ENCODE measurements around the gene ST6GALNAC6.

DNA sequence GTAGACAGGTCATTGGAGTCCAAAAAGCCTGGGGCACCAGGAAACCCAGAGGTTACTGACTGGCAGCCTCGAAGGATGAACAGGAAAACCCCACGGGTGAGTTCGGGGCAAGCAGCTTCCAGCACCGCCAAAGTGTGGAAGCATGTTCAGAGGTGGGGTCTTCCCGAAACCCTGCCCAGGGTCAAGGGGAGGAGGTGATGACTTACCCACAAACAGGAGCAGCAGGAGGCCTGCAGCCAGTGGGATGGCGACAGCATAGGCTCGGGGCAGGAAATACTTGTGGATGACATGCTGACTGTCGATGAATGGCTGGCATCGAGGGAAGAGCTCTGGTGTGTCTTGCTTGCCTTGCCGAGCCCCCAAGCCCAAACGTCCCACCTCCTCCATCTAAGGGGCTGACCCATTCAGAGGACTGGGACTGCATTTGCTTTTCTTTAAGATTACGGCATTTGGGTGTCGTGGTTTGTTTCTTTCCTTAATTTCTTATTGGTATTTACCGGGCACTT, 37.0 kb upstream of the ST6GALNAC6 start:
- TF ChIP-seq, protein P1, sequence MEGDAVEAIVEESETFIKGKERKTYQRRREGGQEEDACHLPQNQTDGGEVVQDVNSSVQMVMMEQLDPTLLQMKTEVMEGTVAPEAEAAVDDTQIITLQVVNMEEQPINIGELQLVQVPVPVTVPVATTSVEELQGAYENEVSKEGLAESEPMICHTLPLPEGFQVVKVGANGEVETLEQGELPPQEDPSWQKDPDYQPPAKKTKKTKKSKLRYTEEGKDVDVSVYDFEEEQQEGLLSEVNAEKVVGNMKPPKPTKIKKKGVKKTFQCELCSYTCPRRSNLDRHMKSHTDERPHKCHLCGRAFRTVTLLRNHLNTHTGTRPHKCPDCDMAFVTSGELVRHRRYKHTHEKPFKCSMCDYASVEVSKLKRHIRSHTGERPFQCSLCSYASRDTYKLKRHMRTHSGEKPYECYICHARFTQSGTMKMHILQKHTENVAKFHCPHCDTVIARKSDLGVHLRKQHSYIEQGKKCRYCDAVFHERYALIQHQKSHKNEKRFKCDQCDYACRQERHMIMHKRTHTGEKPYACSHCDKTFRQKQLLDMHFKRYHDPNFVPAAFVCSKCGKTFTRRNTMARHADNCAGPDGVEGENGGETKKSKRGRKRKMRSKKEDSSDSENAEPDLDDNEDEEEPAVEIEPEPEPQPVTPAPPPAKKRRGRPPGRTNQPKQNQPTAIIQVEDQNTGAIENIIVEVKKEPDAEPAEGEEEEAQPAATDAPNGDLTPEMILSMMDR (IDR thresholded peaks at IDR 0.05 in 2 of 3, conservative IDR thresholded peaks at IDR 0.05 in 1 of 3; ENCODE audit: control insufficient read depth in 2 of 3, extremely low read depth in 1 of 3, insufficient read depth in 1 of 3, low read depth in 3 of 3, low read length in 3 of 3): no peak
- no peak for TF ChIP-seq SREBF2 (IDR thresholded peaks at IDR 0.05; ENCODE audit: low read length)
- TF ChIP-seq HDAC2 (IDR thresholded peaks at IDR 0.05): no peak
- no peak for TF ChIP-seq POLR2A (IDR thresholded peaks at IDR 0.05; ENCODE audit: low read depth, low read length)
- TF ChIP-seq CHD1 (IDR thresholded peaks at IDR 0.05; ENCODE audit: low read depth, low read length): no peak
- TF ChIP-seq, protein P2, sequence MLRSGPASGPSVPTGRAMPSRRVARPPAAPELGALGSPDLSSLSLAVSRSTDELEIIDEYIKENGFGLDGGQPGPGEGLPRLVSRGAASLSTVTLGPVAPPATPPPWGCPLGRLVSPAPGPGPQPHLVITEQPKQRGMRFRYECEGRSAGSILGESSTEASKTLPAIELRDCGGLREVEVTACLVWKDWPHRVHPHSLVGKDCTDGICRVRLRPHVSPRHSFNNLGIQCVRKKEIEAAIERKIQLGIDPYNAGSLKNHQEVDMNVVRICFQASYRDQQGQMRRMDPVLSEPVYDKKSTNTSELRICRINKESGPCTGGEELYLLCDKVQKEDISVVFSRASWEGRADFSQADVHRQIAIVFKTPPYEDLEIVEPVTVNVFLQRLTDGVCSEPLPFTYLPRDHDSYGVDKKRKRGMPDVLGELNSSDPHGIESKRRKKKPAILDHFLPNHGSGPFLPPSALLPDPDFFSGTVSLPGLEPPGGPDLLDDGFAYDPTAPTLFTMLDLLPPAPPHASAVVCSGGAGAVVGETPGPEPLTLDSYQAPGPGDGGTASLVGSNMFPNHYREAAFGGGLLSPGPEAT (IDR thresholded peaks at IDR 0.05; ENCODE audit: low read depth): no peak
- TF ChIP-seq EZH2 (IDR thresholded peaks at IDR 0.05; ENCODE audit: borderline replicate concordance, control insufficient read depth, low read depth, low read length): no peak
- TF ChIP-seq, protein P3, sequence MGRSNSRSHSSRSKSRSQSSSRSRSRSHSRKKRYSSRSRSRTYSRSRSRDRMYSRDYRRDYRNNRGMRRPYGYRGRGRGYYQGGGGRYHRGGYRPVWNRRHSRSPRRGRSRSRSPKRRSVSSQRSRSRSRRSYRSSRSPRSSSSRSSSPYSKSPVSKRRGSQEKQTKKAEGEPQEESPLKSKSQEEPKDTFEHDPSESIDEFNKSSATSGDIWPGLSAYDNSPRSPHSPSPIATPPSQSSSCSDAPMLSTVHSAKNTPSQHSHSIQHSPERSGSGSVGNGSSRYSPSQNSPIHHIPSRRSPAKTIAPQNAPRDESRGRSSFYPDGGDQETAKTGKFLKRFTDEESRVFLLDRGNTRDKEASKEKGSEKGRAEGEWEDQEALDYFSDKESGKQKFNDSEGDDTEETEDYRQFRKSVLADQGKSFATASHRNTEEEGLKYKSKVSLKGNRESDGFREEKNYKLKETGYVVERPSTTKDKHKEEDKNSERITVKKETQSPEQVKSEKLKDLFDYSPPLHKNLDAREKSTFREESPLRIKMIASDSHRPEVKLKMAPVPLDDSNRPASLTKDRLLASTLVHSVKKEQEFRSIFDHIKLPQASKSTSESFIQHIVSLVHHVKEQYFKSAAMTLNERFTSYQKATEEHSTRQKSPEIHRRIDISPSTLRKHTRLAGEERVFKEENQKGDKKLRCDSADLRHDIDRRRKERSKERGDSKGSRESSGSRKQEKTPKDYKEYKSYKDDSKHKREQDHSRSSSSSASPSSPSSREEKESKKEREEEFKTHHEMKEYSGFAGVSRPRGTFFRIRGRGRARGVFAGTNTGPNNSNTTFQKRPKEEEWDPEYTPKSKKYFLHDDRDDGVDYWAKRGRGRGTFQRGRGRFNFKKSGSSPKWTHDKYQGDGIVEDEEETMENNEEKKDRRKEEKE (IDR thresholded peaks at IDR 0.05): no peak
- TF ChIP-seq RAD21 (IDR thresholded peaks at IDR 0.05; ENCODE audit: insufficient read depth, low read depth, low read length): no peak

Measured in GM12878 (cell line).